GM18505 (cell line): ENCODE data around the gene OR9G4.

Source experiments
- ATAC-seq: cut with Tn5 transposase; IDR thresholded peaks from one replicate; pipeline ENCODE4 v1.9.1; 2021; ENCODE audit not compliant: unreplicated experiment
- POLR2A ChIP-seq: IDR thresholded peaks from 4 replicates; pipeline ENCODE4 v1.6.1; 2011; ENCODE audit warnings: borderline replicate concordance; ENCODE audit not compliant: insufficient read depth, insufficient read length; ENCODE audit errors: extremely low read depth

The OR9G4 gene

GRCh38 chr11:56700914-56701485 is 47.5 kb downstream of the OR9G4 start:
- TF ChIP-seq POLR2A: no peak
- ATAC-seq: no peak

GRCh38 chr11:56700242-56700913 is 48.1 kb downstream of the OR9G4 start:
- no peak for TF ChIP-seq POLR2A
- ATAC-seq: no peak

GRCh38 chr11:56698795-56699194 is 49.7 kb downstream of the OR9G4 start, which contains the start of gene OR9G1:
TSS of gene OR9G1 (plus strand) at chr11:56699095. CDS start at chr11:56700388, 1,293 bp downstream.
- ATAC-seq: no peak
- no peak for TF ChIP-seq POLR2A

GRCh38 chr11:56693428-56693827 is 55.1 kb downstream of the OR9G4 start:
- no peak for ATAC-seq
- TF ChIP-seq POLR2A: no peak
